T-helper 22 cell (primary cell): Measurements from ENCODE around the gene SLC6A7.

Experiments
- DNase-seq: peaks from one replicate; pipeline ENCODE4 v3.0.0-alpha.2; 2020; ENCODE audit warnings: low read depth

Gene SLC6A7

GRCh38 chr5:150173161-150173560 is 16.7 kb upstream of the SLC6A7 start:
- no peak for DNase-seq

GRCh38 chr5:150174285-150174684 is 15.6 kb upstream of the SLC6A7 start:
- DNase-seq: no peak

DNA sequence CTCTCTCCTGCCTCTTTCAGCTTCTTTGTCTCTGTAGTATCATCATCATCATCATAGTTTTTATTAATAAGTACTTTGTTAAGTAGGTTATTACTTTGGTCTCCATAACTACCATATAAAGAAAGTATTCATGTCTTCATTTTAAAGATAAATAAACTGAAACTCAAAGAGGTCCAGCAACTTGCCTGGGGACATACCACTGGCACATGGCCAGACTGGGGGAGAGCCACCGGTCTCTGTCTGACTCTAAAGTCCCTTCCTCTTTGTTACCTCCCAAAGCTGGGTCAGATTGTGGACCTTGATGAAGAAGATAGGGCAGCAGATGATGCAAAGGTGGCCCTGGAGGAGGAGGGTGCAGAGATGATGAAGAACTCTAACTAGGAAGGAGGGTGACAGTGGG is 14.8 kb upstream of the SLC6A7 start:
- no peak for DNase-seq

- no peak for DNase-seq
Observed at GRCh38 chr5:150175536-150175935, 14.3 kb upstream of the SLC6A7 start.

- no peak for DNase-seq
Observed at GRCh38 chr5:150176745-150177477, 13.0 kb upstream of the SLC6A7 start.

GRCh38 chr5:150177721-150178120 is 12.1 kb upstream of the SLC6A7 start:
- no peak for DNase-seq

GRCh38 chr5:150178262-150178661 is 11.6 kb upstream of the SLC6A7 start:
- no peak for DNase-seq

DNA sequence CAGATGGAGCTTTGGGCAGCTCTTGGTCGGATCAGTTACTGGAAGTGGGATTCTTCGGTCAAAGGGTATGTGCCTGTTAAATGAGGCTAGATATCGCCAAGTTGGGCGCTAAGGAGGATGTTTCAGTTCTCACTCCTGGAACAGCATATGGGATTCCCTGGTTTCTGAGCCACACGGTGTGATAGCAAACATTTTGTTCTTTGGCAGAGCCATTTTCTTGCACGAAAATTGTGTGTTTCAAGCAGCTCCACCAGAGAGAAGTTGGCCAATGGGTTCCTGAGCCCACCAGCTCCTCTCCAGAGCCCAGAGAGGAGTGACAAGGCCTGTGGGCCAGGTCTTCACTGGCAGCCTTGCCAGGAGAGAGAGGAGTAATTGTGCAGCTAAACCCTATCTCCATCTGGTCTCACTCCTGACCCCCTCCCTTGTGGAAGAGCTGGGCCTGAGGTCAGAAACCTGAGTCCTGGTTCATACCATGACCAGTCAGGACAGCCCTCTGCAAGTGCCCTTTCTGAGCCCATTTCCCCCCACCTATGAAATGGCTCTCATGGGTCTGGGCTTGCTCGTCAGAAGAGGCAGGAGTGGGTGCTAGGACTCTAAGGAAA is 10.7 kb upstream of the SLC6A7 start:
- no peak for DNase-seq

- no peak for DNase-seq
Observed at GRCh38 chr5:150180241-150181026, 9.4 kb upstream of the SLC6A7 start.

GRCh38 chr5:150181027-150181426 is 8.8 kb upstream of the SLC6A7 start:
- DNase-seq: no peak

DNA sequence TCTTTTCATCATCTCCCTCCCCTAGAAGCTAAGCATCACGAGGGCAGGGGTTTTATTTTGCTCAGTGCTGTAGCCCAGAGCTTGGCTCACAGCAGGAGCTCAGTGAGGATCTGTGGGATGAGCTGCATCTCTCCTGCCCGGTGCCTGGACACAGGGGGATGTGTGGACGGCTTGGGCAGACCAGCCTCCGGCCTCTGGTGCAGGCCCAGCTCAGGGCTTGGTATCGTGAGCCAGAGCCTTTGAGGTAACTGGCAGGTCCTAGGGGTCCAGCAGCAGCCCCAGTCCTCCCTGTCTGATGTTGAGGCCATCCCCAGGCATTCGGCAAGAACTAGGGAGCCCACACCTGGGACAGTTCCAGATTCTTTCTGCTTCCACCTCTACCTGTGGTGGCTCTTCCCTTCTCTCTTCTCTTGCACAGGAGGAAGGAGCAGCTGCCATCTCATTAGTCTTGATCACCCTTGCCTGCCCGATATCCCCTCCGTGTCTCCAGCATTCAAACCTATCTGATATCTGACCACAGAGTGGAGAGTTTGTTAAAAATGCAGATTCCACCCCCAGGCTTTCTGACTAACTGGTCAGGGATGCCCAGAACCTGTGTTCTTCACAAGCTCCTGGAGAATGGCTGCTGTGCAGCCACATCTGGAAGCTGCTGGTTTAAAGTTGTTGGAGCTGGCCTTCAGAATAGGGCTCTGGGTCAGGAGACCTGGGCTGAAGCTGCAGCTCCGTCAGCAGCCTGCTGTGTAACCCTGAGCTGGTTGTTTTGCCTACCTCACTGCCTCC is 7.9 kb upstream of the SLC6A7 start:
- no peak for DNase-seq

DNA sequence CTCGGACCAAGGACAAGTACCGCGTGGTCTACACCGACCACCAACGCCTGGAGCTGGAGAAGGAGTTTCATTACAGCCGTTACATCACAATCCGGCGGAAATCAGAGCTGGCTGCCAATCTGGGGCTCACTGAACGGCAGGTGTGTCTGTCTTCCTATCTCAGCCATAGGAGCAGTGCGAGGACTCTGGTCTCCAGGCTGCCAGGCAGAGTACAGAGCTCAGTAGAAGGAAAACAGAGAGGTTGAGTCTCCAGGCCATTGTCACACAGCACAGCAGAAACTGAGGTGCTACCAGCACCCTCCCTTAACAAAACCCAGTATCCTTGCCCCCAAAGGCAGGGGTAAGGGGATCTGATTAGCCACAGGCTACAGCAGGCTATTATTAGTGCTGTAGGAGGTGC is 7.1 kb upstream of the SLC6A7 start:
- DNase-seq: no peak

DNA sequence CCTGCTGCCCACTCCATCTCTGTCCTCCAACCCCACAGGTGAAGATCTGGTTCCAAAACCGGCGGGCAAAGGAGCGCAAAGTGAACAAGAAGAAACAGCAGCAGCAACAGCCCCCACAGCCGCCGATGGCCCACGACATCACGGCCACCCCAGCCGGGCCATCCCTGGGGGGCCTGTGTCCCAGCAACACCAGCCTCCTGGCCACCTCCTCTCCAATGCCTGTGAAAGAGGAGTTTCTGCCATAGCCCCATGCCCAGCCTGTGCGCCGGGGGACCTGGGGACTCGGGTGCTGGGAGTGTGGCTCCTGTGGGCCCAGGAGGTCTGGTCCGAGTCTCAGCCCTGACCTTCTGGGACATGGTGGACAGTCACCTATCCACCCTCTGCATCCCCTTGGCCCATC is 6.4 kb upstream of the SLC6A7 start:
- DNase-seq: no peak

- DNase-seq: no peak
Observed at GRCh38 chr5:150184006-150184405, 5.9 kb upstream of the SLC6A7 start.

- no peak for DNase-seq
Observed at GRCh38 chr5:150184990-150185912, 4.6 kb upstream of the SLC6A7 start.

DNA sequence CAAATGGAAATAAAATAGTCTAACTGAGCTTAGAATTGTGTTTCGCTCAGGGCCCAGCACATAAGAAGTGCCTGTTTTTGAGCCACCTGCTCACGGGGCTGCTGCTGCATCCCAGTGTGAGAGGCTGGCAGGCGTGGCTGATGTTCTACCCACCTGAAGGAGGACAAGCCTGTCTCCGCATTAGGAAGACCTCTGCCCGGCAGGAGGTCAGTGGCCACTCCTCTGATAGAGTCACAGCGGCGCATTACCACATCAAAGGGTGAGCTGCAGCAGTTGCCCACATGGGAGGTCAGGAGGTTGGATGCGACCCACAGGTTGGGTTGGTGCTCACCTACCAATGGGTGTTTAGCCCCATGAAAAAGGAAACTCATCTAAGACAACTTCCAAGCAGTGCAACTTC is 3.7 kb upstream of the SLC6A7 start:
- no peak for DNase-seq

DNA sequence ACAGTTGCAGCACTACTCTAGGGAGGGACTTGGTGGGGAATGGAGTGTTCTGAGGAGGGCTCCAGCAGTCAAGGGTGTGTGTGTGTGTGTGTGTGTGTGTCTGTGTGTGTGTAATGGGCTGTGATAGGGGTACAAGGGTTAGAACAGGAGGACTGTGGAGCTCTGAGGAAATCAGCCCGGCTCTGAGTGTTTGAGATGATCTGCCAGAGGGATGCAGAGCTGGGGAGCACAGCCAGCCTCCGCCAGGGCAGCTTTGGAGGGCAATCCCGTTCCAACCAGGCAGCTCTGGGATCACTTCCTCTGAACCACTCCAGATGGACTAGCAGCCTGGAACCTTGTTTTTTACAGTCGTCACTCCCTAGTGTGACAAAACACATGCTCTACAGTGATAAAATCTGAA is 3.0 kb upstream of the SLC6A7 start:
- no peak for DNase-seq

- no peak for DNase-seq
Observed at GRCh38 chr5:150188146-150188842, 1.6 kb upstream of the SLC6A7 start.

DNA sequence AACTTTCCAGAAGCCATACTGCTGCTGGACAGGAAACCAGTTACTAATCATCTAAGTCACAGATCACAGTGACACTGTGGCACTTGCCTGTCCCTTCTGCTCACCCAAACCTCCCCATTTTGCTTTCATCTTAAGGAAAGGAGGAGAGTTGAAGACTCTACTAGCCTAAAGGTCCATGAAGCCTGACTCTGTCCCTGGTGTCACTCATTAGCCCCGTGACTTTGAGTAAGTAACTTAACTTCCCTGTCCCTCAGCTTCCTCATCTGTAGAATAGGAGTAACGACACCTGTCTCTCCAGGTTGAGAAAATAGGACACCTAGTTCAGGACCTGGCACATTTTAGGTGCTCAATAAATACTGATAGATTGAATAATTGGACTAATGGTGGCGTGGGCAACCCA is 536 bp upstream of the SLC6A7 start:
- no peak for DNase-seq

- DNase-seq: no peak
Observed at GRCh38 chr5:150190503-150190979, 679 bp downstream of the SLC6A7 start.

- no peak for DNase-seq
Observed at GRCh38 chr5:150190987-150191386, 1.1 kb downstream of the SLC6A7 start.
